ENCODE data around the gene G3BP2. TPM values are rescaled to one million over a fixed set of nuclear protein-coding genes. Genes with fewer than 3 reads are reported as not detected.

G3BP2 gene
- total and polyA plus RNA-seq, 4 donors, result 15.7 to 81.6 (median 55.1) TPM

GRCh38 chr4:75621715-75622114, 51.5 kb downstream of the G3BP2 start:
- H3K9ac ChIP-seq (ENCODE audit: low read depth in 1 of 2, low read length in 2 of 2), result no peak overlapping the region
- H3K27ac ChIP-seq (ENCODE audit: low read depth in 1 of 2, low read length in 2 of 2), result no peak overlapping the region

GRCh38 chr4:75612306-75612705, 60.9 kb downstream of the G3BP2 start:
- Histone ChIP-seq H3K27ac (ENCODE audit: low read depth in 1 of 2, low read length in 2 of 2) (no peak overlapping the region), H3K9me3 (ENCODE audit: control insufficient read depth in 4 of 4, low read length in 3 of 4) (no peaks in the 10 kb centered on the region), H3K4me1 (ENCODE audit: control insufficient read depth in 4 of 4, insufficient read depth in 4 of 4, low read length in 3 of 4) (no peaks in the 10 kb centered on the region), H3K9ac (ENCODE audit: low read depth in 1 of 2, low read length in 2 of 2) (no peak overlapping the region), H3K36me3 (ENCODE audit: control insufficient read depth in 4 of 4, insufficient read depth in 3 of 4, low read depth in 1 of 4, low read length in 3 of 4) (no peaks in the 10 kb centered on the region), H3K4me3 (ENCODE audit: low read depth in 1 of 3, low read length in 3 of 3) (no peak overlapping the region), H3K27me3 (ENCODE audit: control insufficient read depth in 4 of 4, insufficient read depth in 4 of 4, low read length in 3 of 4) (no peaks in the 10 kb centered on the region)
- WGBS, result 99% methylated on average over 1 of the region's 1 CpG
- TF ChIP-seq ZBTB33 (IDR thresholded peaks at IDR 0.05) (no peak), ATF3 (IDR thresholded peaks at IDR 0.05) (no peak)
- DNase-seq (ENCODE audit: low spot score), result no peak

More at GRCh38 chr4:75621715-75622114, 51.5 kb downstream of the G3BP2 start:
- Histone ChIP-seq H3K36me3 (ENCODE audit: control insufficient read depth in 4 of 4, insufficient read depth in 3 of 4, low read depth in 1 of 4, low read length in 3 of 4) (no peaks in the 10 kb centered on the region), H3K4me1 (ENCODE audit: control insufficient read depth in 4 of 4, insufficient read depth in 4 of 4, low read length in 3 of 4) (no peaks in the 10 kb centered on the region), H3K9me3 (ENCODE audit: control insufficient read depth in 4 of 4, low read length in 3 of 4) (no peaks in the 10 kb centered on the region), H3K4me3 (ENCODE audit: low read depth in 1 of 3, low read length in 3 of 3) (no peak overlapping the region), H3K27me3 (ENCODE audit: control insufficient read depth in 4 of 4, insufficient read depth in 4 of 4, low read length in 3 of 4) (no peaks in the 10 kb centered on the region)
- no peak for DNase-seq (ENCODE audit: low spot score)
- no peak for TF ChIP-seq EGR1 (IDR thresholded peaks at IDR 0.05; ENCODE audit: low read depth in 2 of 2)
- no peak for TF ChIP-seq ATF3 (IDR thresholded peaks at IDR 0.05)
- TF ChIP-seq CTCF (IDR thresholded peaks at IDR 0.05; ENCODE audit: low read depth, low read length, missing input control), result no peak
- TF ChIP-seq TAF1 (conservative IDR thresholded peaks at IDR 0.05), result no peak

- H3K9ac ChIP-seq (ENCODE audit: low read depth in 1 of 2, low read length in 2 of 2), result no peak overlapping the region
- no peaks in the 10 kb centered on the region for H3K9me3 ChIP-seq (ENCODE audit: control insufficient read depth in 4 of 4, low read length in 3 of 4)
- no peaks in the 10 kb centered on the region for H3K27me3 ChIP-seq (ENCODE audit: control insufficient read depth in 4 of 4, insufficient read depth in 4 of 4, low read length in 3 of 4)
- no peak overlapping the region for H3K27ac ChIP-seq (ENCODE audit: low read depth in 1 of 2, low read length in 2 of 2)
- WGBS, result 90% methylated on average over 4 of the region's 4 CpGs
- no peaks in the 10 kb centered on the region for H3K4me1 ChIP-seq (ENCODE audit: control insufficient read depth in 4 of 4, insufficient read depth in 4 of 4, low read length in 3 of 4)
- no peak for DNase-seq (ENCODE audit: low spot score)
- H3K36me3 ChIP-seq (ENCODE audit: control insufficient read depth in 4 of 4, insufficient read depth in 3 of 4, low read depth in 1 of 4, low read length in 3 of 4), result no peaks in the 10 kb centered on the region
- no peak overlapping the region for H3K4me3 ChIP-seq (ENCODE audit: low read depth in 1 of 3, low read length in 3 of 3)
- no peak for TF ChIP-seq NR2F2 (IDR thresholded peaks at IDR 0.05)
- TF ChIP-seq HNF4A (conservative IDR thresholded peaks at IDR 0.05), result no peak
- no peak for TF ChIP-seq TAF1 (conservative IDR thresholded peaks at IDR 0.05)
- TF ChIP-seq RXRA (IDR thresholded peaks at IDR 0.05), result no peak
- TF ChIP-seq YY1 (IDR thresholded peaks at IDR 0.05), result no peak
- TF ChIP-seq RAD21 (IDR thresholded peaks at IDR 0.05), result no peak
- no peak for TF ChIP-seq REST (IDR thresholded peaks at IDR 0.05)
- no peak for TF ChIP-seq HNF4G (IDR thresholded peaks at IDR 0.05)
- no peak for TF ChIP-seq FOXA1 (IDR thresholded peaks at IDR 0.05)
- TF ChIP-seq FOXA2 (IDR thresholded peaks at IDR 0.05), result no peak
- TF ChIP-seq CTCF (IDR thresholded peaks at IDR 0.05; ENCODE audit: low read depth, low read length, missing input control), result no peak
- TF ChIP-seq EGR1 (IDR thresholded peaks at IDR 0.05; ENCODE audit: low read depth in 2 of 2), result no peak
- TF ChIP-seq ATF3 (IDR thresholded peaks at IDR 0.05), result no peak
- TF ChIP-seq ZBTB33 (IDR thresholded peaks at IDR 0.05), result no peak
These were observed 67.3 kb downstream of the G3BP2 start for GRCh38 chr4:75605928-75606327.
